LNCAP (cell line): Measurements from ENCODE around the gene KDM5B.

ENCODE experiments used
- CTCF ChIP-seq: fragments of 450-650 bp; IDR thresholded peaks from 2 replicates; pipeline ENCODE4 v1.5.1; 2017; ENCODE audit warnings: mild to moderate bottlenecking

KDM5B gene

GRCh38 chr1:202802998-202803932 is 5.0 kb downstream of the KDM5B start:
- no peak for TF ChIP-seq CTCF

- no peak for TF ChIP-seq CTCF
Measured at GRCh38 chr1:202802034-202802433, 6.2 kb downstream of the KDM5B start.

- no peak for TF ChIP-seq CTCF
Measured at GRCh38 chr1:202801175-202801574, 7.0 kb downstream of the KDM5B start.

GRCh38 chr1:202800742-202801141 is 7.5 kb downstream of the KDM5B start:
- no peak for TF ChIP-seq CTCF

GRCh38 chr1:202798792-202799331 is 9.4 kb downstream of the KDM5B start:
- TF ChIP-seq CTCF = no peak

- TF ChIP-seq CTCF = no peak
Measured at GRCh38 chr1:202798260-202798659, 10.0 kb downstream of the KDM5B start.

GRCh38 chr1:202796670-202797069 is 11.6 kb downstream of the KDM5B start:
- TF ChIP-seq CTCF = no peak
